Amygdala (tissue), 56 donors: ENCODE results near the gene LRMDA.
"Not testable (repeated sequence)": the region's sequence is repeated elsewhere in the genome, so short reads cannot be mapped to it uniquely, and the experiment has no call there.

Experiments used
- DNase-seq, 56 donors: peaks; one replicate each; lab custom pipeline; 2025; lab: John Stamatoyannopoulos, UW

Gene LRMDA

DNA sequence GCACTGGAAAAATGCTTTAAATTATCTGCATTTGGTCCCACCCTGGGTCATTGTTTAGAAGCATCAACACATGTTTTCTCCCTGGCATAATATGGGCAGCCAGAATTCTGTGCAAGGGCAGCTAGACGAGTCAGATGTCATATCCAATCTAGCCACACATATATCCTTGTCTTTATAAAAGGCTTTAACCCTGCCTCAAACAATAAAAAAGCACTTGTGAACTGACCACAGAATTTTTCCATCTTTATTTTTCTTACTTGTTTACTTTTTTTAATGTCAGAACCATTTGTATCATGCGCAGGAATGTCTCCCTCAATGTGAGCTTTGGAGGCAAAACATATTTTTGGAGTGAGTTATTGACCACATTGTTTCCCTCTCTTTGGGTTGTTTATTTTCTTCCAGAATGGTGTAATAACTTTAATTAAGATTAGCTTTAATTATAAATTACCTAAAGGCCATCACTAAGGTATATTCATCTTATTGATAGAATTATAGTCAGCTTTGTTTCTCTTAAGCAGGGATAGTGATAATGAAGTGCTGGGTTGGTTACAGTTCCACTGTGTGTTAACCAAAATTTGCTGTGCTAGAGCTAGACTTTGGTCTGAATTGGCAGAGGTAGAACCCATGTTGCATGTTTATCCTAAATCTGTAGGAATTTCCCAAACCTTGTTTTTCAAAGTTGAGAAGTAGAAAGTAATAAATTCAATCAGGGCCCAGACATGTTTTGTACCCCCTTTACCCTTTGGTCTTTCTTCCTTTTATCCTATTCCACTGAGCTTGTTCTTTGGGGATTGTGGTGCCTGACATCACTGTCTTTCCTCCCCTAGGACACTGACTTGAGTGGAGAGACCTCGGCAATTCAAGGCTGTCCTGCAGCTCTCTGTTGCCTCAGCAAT is 1127.8 kb downstream of the LRMDA start:
- no peak for DNase-seq

GRCh38 chr10:76559892-76560220 is 1128.4 kb downstream of the LRMDA start:
- no peak for DNase-seq

DNA sequence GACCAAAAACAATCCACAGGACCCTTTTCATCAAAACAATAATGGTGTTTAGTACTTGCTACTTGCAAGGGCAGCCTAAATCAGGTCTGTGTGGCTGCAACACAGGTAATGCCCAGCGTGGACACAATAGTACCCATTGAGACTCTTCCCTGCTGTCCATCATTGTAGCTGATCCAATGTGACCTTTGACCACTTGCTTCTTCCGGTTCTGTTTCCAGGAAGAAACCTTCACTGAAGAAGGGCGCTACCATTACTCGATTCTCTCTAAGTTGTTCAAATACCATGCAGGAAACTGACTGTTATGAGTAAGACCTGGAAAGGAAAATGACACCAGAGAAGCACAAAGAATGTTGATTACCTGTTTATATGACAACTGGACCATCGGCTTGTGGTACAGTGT is 1128.9 kb downstream of the LRMDA start:
- no peak for DNase-seq

GRCh38 chr10:76563286-76563685 is 1131.9 kb downstream of the LRMDA start:
- no peak for DNase-seq

- no peak for DNase-seq
Observed at GRCh38 chr10:76572021-76572420, 1140.6 kb downstream of the LRMDA start.

GRCh38 chr10:76576276-76576962 is 1145.0 kb downstream of the LRMDA start:
- DNase-seq: no peak

GRCh38 chr10:76577455-76577854 is 1146.0 kb downstream of the LRMDA start:
- DNase-seq: no peak

- no peak for DNase-seq
Observed at GRCh38 chr10:76581506-76582256, 1150.3 kb downstream of the LRMDA start.

DNA sequence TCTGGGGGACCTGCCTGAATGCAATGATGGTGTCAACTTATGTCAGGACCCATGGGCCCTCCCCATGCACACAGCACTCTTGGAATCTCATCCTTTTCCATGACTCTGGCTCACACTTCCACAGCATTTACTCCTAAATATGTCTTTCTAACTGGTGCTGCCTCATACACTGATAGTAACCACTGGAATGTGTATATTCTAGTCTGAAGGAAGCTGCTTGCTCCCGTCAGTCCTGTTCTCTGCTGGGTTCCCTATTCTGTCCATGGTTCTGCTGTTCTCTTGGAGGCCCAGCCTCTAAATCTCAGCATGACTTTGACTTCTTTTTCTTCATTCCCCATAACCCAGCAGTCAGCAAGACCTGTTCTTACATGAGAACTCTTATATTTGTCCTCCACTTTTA is 1151.1 kb downstream of the LRMDA start:
- no peak for DNase-seq

DNA sequence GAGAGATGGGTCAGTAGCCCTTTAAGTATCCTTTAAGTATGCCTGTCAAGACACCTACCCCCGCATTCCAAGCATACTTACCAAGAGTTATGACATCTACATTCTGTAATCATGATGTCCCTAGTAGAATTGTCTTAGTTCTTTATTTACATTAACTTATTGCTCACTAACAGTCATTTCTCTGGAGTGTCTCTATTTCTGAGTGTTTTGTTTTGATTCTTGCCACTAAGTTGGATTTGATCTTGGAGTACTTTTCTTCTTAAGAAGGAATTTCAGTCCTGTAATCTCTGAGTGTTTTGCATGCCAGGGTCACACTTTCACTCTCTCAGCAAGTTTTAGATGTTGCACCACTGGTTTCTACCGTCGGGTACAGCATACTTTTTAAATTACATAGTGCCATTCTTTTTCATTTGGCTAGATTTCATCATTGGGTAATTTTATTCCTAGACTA is 1152.3 kb downstream of the LRMDA start:
- no peak for DNase-seq

DNA sequence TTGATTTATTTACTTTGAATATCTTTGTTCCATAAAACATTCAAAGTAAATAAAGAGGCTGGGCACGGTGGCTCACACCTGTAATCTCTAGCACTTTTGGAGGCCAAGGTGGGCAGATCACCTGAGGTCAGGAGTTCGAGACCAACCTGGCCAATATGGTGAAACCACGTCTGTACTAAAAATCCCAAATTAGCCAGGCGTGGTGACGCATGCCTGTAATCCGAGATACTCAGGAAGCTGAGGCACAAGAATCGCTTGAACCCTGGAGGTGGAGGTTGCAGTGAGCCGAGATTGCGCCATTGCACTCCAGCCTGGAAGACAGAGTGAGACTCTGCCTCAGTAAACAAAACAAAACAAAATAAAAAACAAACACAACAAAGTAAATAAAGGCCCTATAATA is 1153.0 kb downstream of the LRMDA start:
- DNase-seq: not testable (repeated sequence)
